Smooth muscle cell (in vitro differentiated cells): ENCODE measurements around the gene SAMD3. TPM values are rescaled to one million over a fixed set of nuclear protein-coding genes. Genes with fewer than 3 reads are reported as not detected.
"Not testable (repeated sequence)": the region's sequence is repeated elsewhere in the genome, so short reads cannot be mapped to it uniquely, and the experiment has no call there.

ENCODE experiments used
- DNase-seq: peaks from one replicate; lab custom pipeline; 2025; ENCODE audit not compliant: unreplicated experiment; lab: John Stamatoyannopoulos, UW
- H2AFZ ChIP-seq: fragments of 200-600 bp; sonication (generic); 2 replicates; pipeline ENCODE4 v1.6.0; 2016; ENCODE audit warnings: antibody characterized with exemption, low read depth, mild to moderate bottlenecking
- H3F3A ChIP-seq: fragments of 200-600 bp; sonication (generic); 2 replicates; pipeline ENCODE4 v1.6.0; 2017; ENCODE audit warnings: antibody characterized with exemption, low read depth
- H3K27ac ChIP-seq: fragments of 200-600 bp; sonication (generic); 2 replicates; pipeline ENCODE4 v1.5.1; 2016; ENCODE audit warnings: low read depth, mild to moderate bottlenecking
- H3K27me3 ChIP-seq: fragments of 200-600 bp; sonication (generic); 2 replicates; pipeline ENCODE4 v1.6.1; 2016; ENCODE audit warnings: low read depth, mild to moderate bottlenecking
- H3K36me3 ChIP-seq: fragments of 200-600 bp; sonication (generic); 2 replicates; pipeline ENCODE4 v1.5.1; 2016; ENCODE audit warnings: low read depth
- H3K4me1 ChIP-seq: fragments of 200-600 bp; sonication (generic); 2 replicates; pipeline ENCODE4 v1.5.1; 2016; ENCODE audit warnings: low read depth
- H3K4me2 ChIP-seq: fragments of 200-600 bp; sonication (generic); 2 replicates; pipeline ENCODE4 v1.6.0; 2016; ENCODE audit warnings: mild to moderate bottlenecking
- H3K4me3 ChIP-seq: fragments of 200-600 bp; sonication (generic); 2 replicates; pipeline ENCODE4 v1.5.1; 2016; ENCODE audit warnings: mild to moderate bottlenecking
- H3K79me2 ChIP-seq: fragments of 200-600 bp; sonication (generic); 2 replicates; pipeline ENCODE4 v1.6.0; 2016; ENCODE audit warnings: low read depth, mild to moderate bottlenecking
- H3K9ac ChIP-seq: fragments of 200-600 bp; sonication (generic); 2 replicates; pipeline ENCODE4 v1.6.0; 2016; ENCODE audit warnings: low read depth
- H3K9me3 ChIP-seq: fragments of 200-600 bp; sonication (generic); replicated peaks from 2 replicates; pipeline ENCODE4 v1.5.1; 2016; ENCODE audit warnings: low read depth
- H4K20me1 ChIP-seq: fragments of 200-600 bp; sonication (generic); 2 replicates; pipeline ENCODE4 v1.6.0; 2016; ENCODE audit warnings: low read depth
- WGBS: methylation state at CpG from one replicate; pipeline ENCODE4 v1.1.7; 2016; ENCODE audit warnings: low lambda C conversion rate; 5-methylcytosine and 5-hydroxymethylcytosine counted together
- polyA plus RNA-seq: library from polyadenylated mRNA; unstranded; fragments of >200 nt; fragmentation: Nextera tagmentation; extraction: Ambion mirVana; gene quantifications from 2 replicates; pipeline ENCODE4 v1.2.1, GENCODE V29; 2016
- total RNA-seq: library from RNA; depleted of rRNA; stranded (reverse); fragments of >200 nt; gene quantifications from 2 replicates; pipeline ENCODE4 v1.2.3, GENCODE V29; 2014
- TF ChIP-seq, protein P1 (sequence below): fragments of 200-600 bp; sonication (generic); IDR thresholded peaks from 2 replicates; pipeline ENCODE4 v1.5.1; 2017; ENCODE audit warnings: borderline replicate concordance, mild to moderate bottlenecking, antibody characterized with exemption; ENCODE audit not compliant: insufficient read depth, poor library complexity, severe bottlenecking

SAMD3 gene
- total and polyA plus RNA-seq, 2 experiments from 2014 or later: 2.1 to 3.5 TPM

DNA sequence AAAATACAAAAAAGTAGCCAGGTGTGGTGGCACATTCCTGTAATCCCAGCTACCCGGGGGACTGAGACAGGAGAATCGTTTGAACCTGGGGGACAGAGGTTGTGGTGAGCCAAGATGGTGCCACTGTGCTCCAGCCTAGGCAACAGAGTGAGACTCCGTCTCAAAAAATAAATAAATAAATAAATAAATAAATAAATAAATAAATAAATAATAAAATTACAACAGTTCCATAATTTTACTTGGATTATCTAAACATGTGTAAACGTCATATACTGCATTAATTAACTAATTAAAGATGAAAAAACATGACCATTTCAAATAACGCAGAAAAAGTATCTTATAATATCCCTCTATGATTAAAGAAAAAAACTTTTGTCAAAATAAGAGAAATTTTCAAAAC lies 65.8 kb downstream of the SAMD3 start:
- Histone ChIP-seq H3K4me2 (no peak overlapping the region), H3K79me2 (no peaks in the 10 kb centered on the region), H3K4me3 (no peak overlapping the region), H3K4me1 (no peaks in the 10 kb centered on the region), H3F3A (no peaks in the 10 kb centered on the region), H4K20me1 (no peaks in the 10 kb centered on the region), H3K36me3 (peaks cover 3% of the 10 kb centered on the region), H3K9ac (no peak overlapping the region), H3K27ac (no peak overlapping the region), H3K27me3 (no peaks in the 10 kb centered on the region), H2AFZ (no peak overlapping the region), H3K9me3 (no peaks in the 10 kb centered on the region)
- TF ChIP-seq, protein P1, sequence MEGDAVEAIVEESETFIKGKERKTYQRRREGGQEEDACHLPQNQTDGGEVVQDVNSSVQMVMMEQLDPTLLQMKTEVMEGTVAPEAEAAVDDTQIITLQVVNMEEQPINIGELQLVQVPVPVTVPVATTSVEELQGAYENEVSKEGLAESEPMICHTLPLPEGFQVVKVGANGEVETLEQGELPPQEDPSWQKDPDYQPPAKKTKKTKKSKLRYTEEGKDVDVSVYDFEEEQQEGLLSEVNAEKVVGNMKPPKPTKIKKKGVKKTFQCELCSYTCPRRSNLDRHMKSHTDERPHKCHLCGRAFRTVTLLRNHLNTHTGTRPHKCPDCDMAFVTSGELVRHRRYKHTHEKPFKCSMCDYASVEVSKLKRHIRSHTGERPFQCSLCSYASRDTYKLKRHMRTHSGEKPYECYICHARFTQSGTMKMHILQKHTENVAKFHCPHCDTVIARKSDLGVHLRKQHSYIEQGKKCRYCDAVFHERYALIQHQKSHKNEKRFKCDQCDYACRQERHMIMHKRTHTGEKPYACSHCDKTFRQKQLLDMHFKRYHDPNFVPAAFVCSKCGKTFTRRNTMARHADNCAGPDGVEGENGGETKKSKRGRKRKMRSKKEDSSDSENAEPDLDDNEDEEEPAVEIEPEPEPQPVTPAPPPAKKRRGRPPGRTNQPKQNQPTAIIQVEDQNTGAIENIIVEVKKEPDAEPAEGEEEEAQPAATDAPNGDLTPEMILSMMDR: no peak
- DNase-seq: no peak
- WGBS: 96% methylated on average over 5 of the region's 5 CpGs

DNA sequence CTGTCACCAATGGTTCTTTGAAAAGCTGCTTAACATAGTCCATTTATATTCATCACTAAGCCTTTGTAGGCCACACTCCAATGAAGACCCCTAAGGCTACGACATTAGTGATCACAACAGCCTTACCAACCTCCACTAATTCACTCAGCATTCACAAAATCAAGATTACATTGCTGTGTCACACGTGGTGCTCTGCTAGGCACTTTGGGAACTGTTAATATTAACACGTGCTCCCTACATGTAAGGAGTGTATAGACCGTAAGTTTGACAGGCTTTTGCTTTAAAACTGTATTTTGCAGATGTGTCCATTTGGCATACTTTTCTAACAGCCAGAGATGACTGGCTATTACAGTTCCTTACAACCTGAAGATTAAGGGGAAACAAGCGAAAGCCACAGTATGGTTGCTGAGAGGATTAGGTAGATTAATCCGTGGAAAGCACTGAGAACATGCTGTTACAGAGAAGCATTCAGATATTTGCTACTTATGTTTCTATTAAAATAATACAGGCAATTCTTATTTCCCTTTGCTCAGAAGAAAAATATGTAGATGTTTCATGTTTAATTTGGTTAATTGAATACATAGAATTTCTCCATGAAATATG lies 69.7 kb downstream of the SAMD3 start:
- Histone ChIP-seq H3F3A (no peaks in the 10 kb centered on the region), H3K36me3 (no peaks in the 10 kb centered on the region), H3K4me3 (no peak overlapping the region), H3K79me2 (no peaks in the 10 kb centered on the region), H3K9me3 (no peaks in the 10 kb centered on the region), H3K27ac (no peak overlapping the region), H4K20me1 (no peaks in the 10 kb centered on the region), H3K27me3 (no peaks in the 10 kb centered on the region), H3K4me2 (no peak overlapping the region), H2AFZ (no peak overlapping the region), H3K4me1 (no peaks in the 10 kb centered on the region), H3K9ac (no peak overlapping the region)
- no peak for DNase-seq
- TF ChIP-seq, protein P1: no peak
- 80% methylated on average over 6 of the region's 6 CpGs for WGBS

DNA sequence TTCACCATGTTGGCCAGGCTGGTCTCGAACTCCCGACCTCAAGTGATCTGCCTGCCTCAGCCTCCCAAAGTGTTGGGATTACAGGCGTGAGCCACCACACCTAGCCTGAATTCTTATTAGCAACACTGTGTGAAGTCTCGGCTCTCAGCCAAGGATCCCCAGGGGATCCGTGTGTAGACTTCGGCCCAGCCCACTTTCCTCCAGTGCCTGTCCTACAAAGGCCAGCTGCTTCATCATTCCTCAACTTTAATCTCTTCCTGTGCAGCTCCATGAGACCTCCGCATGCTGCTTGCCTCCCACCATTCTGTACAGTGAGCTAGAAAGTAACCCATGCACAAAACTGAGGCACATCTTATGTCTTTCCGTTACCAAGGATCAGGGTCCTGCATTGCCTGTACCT lies 71.8 kb downstream of the SAMD3 start:
- H3K4me1 ChIP-seq: no peaks in the 10 kb centered on the region
- no peak overlapping the region for H3K4me2 ChIP-seq
- no peaks in the 10 kb centered on the region for H3K79me2 ChIP-seq
- H3K27me3 ChIP-seq: no peaks in the 10 kb centered on the region
- H3K36me3 ChIP-seq: no peaks in the 10 kb centered on the region
- H3K9me3 ChIP-seq: no peaks in the 10 kb centered on the region
- no peaks in the 10 kb centered on the region for H3F3A ChIP-seq
- no peak overlapping the region for H3K27ac ChIP-seq
- 83% methylated on average over 8 of the region's 8 CpGs for WGBS
- no peak for DNase-seq
- H2AFZ ChIP-seq: no peak overlapping the region
- no peak overlapping the region for H3K4me3 ChIP-seq
- TF ChIP-seq, protein P1: no peak
- no peaks in the 10 kb centered on the region for H4K20me1 ChIP-seq
- no peak overlapping the region for H3K9ac ChIP-seq

DNA sequence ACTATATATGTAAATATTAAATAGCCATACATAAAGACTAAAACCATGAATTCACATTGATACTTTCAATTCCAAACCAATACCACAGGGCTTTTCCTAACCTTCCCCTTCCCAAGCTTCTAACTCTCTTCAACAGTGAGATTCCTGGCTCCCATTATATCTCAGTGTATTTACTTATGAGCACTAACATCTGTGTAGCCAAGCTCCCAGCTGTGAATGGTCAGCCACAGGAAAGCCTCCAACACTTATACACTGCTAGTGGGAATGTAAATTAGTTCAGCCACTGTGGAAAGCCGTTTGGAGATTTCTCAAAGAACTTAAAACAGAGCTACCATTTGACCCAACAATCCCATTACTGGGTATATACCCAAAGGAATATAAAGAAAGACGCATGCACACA lies 73.7 kb downstream of the SAMD3 start:
- not testable (repeated sequence) for H3K27ac ChIP-seq, H3K79me2 ChIP-seq, H3K9me3 ChIP-seq, H3K4me1 ChIP-seq, H2AFZ ChIP-seq, DNase-seq, H3K4me2 ChIP-seq, H3K9ac ChIP-seq, H3F3A ChIP-seq, H4K20me1 ChIP-seq, H3K36me3 ChIP-seq, H3K27me3 ChIP-seq, H3K4me3 ChIP-seq
- WGBS: 98% methylated on average over 2 of the region's 2 CpGs
